NCI-H510A treated with DMSO at 0.1 percent for 48 hours (cell line): ENCODE results near the gene LHX4.

Experiments
- DNase-seq: peaks from one replicate; lab custom pipeline; 2025; lab: John Stamatoyannopoulos, UW

Gene LHX4

GRCh38 chr1:180227861-180228647 lies 2.0 kb upstream of the LHX4 start:
- DNase-seq, result no peak

GRCh38 chr1:180228648-180229482 lies 1.2 kb upstream of the LHX4 start:
- no peak for DNase-seq

- DNase-seq, result no peak
Observed at GRCh38 chr1:180230416-180230790, 339 bp downstream of the LHX4 start.

- no peak for DNase-seq
Observed at GRCh38 chr1:180230791-180231505, 884 bp downstream of the LHX4 start.

GRCh38 chr1:180231506-180231921 lies 1.4 kb downstream of the LHX4 start:
- no peak for DNase-seq

GRCh38 chr1:180231936-180232335 lies 1.9 kb downstream of the LHX4 start:
- DNase-seq, result no peak

- no peak for DNase-seq
Observed at GRCh38 chr1:180232521-180233043, 2.5 kb downstream of the LHX4 start.

- DNase-seq, result no peak
Observed at GRCh38 chr1:180233191-180234011, 3.3 kb downstream of the LHX4 start.

- no peak for DNase-seq
Observed at GRCh38 chr1:180234369-180235076, 4.5 kb downstream of the LHX4 start.

- DNase-seq, result no peak
Observed at GRCh38 chr1:180235077-180235501, 5.0 kb downstream of the LHX4 start.

- DNase-seq, result no peak
Observed at GRCh38 chr1:180235502-180236239, 5.6 kb downstream of the LHX4 start.

GRCh38 chr1:180236698-180237509 lies 6.8 kb downstream of the LHX4 start:
- no peak for DNase-seq

GRCh38 chr1:180237869-180238476 lies 7.9 kb downstream of the LHX4 start:
- DNase-seq, result no peak

- DNase-seq, result no peak
Observed at GRCh38 chr1:180238675-180239074, 8.6 kb downstream of the LHX4 start.

GRCh38 chr1:180239145-180240096 lies 9.4 kb downstream of the LHX4 start:
- DNase-seq, result no peak

- DNase-seq, result no peak
Observed at GRCh38 chr1:180241716-180242544, 11.9 kb downstream of the LHX4 start.
